ENCODE results near the gene CFAP77.

DNA sequence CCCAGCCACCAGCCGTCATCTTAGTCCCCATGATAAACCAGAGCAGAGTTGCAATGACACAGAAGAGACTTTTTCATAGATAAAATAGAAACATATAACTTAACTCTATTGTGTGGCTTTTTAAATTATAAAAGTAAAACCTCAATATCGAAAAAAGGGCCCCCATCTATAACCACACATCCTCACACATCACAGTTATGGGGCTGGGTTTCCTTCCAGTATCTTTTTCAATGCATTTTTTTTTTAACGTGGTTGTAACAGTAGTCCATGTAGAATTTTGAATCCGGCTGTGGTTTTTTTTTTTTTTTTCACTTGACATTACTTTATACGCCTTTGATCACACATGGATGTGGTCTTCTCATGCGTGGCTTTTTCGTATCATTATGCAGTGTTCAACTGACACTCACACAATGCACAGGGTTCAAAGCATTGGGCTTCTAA is 77.4 kb downstream of the CFAP77 start:
- TF ChIP-seq CTCF (IDR thresholded peaks at IDR 0.05) (no peak), ZFX (IDR thresholded peaks at IDR 0.05; ENCODE audit: borderline replicate concordance) (no peak)

All from 22Rv1 (cell line).